GM12878 (cell line): ENCODE results near the gene LGMN. TPM values are rescaled to one million over a fixed set of nuclear protein-coding genes. Genes with fewer than 3 reads are reported as not detected.
"Not testable (repeated sequence)": the region's sequence is repeated elsewhere in the genome, so short reads cannot be mapped to it uniquely, and the experiment has no call there.

Experiments used
- ATAC-seq: fragments of 200-7000 bp; cut with Tn5 transposase; 3 replicates; pipeline ENCODE4 v1.9.1; 2020; ENCODE audit warnings: mild to moderate bottlenecking, moderate library complexity
- BruUV-seq: library from RNA; stranded (reverse); fragments of 400-500 nt; replicated peaks from 2 replicates; lab custom pipeline; 2021; lab: Mats Ljungman, UMichigan
- CTCF ChIA-PET: fragments of 300-600 bp; sonication (Branson Sonifier 250); formaldehyde crosslinking; extraction: SDS; loops from one replicate; lab custom pipeline; 2021; ENCODE audit warnings: inconsistent platforms; lab: Yijun Ruan, JAX
- POLR2A ChIA-PET: fragments of 350-600 bp; formaldehyde crosslinking; extraction: SDS; loops from one replicate; lab custom pipeline; 2021; ENCODE audit warnings: inconsistent platforms; lab: Charles Lee
- RAD21 ChIA-PET: fragments of 300-600 bp; sonication (Branson Sonifier 250); formaldehyde crosslinking; loops from one replicate; lab custom pipeline; 2023; ENCODE audit warnings: antibody characterized with exemption; ENCODE audit not compliant: unreplicated experiment; lab: Charles Lee
- SMC1A ChIA-PET: fragments of 300-600 bp; sonication (Branson Sonifier 250); formaldehyde crosslinking; loops from one replicate; lab custom pipeline; 2023; ENCODE audit not compliant: unreplicated experiment, uncharacterized antibody; lab: Charles Lee
- DNase-seq: peaks from one replicate; pipeline ENCODE4 v3.0.0-alpha.2; 2011; ENCODE audit warnings: low read depth, low spot score
- FAIRE-seq: peaks from 3 replicates; lab custom pipeline; 2011; peaks lifted over from hg19 to GRCh38; lab: Jason Lieb, UNC
- H2AFZ ChIP-seq: 2 replicates; pipeline ENCODE4 v1.6.0; 2011; ENCODE audit warnings: low read depth, low read length, control low read depth; ENCODE audit not compliant: control insufficient read depth
- H3K27ac ChIP-seq: 2 replicates; pipeline ENCODE4 v1.5.1; 2011; ENCODE audit warnings: control low read depth; ENCODE audit not compliant: control insufficient read depth, insufficient read depth
- H3K27me3 ChIP-seq, 2 experiments: replicated peaks in 1 of 2; 2 replicates each; pipeline versions ENCODE4 v1.6.0 to v1.6.1; 2011; ENCODE audit warnings: low read length in 1 of 2; ENCODE audit not compliant: control insufficient read depth in 2 of 2, insufficient read depth in 2 of 2
- H3K36me3 ChIP-seq, 2 experiments: 2 replicates each; pipeline ENCODE4 v1.5.1; 2011; ENCODE audit warnings: low read length in 1 of 2; ENCODE audit not compliant: control insufficient read depth in 2 of 2, insufficient read depth in 2 of 2
- H3K4me1 ChIP-seq: 2 replicates; pipeline ENCODE4 v1.6.1; 2011; ENCODE audit warnings: mild to moderate bottlenecking, low read length, moderate library complexity, mixed read lengths; ENCODE audit not compliant: control insufficient read depth, insufficient read depth
- H3K4me2 ChIP-seq: 2 replicates; pipeline ENCODE4 v1.6.0; 2011; ENCODE audit warnings: control low read depth; ENCODE audit not compliant: control insufficient read depth, insufficient read depth
- H3K4me3 ChIP-seq: fragments of 200-600 bp; sonication (generic); 2 replicates; pipeline ENCODE4 v1.5.1; 2016
- H3K79me2 ChIP-seq: 2 replicates; pipeline ENCODE4 v1.6.0; 2011; ENCODE audit warnings: low read length; ENCODE audit not compliant: control insufficient read depth, insufficient read depth
- H3K9ac ChIP-seq: 2 replicates; pipeline ENCODE4 v1.8.0; 2011; ENCODE audit warnings: low read length, control low read depth, mixed read lengths; ENCODE audit not compliant: control insufficient read depth, insufficient read depth
- H3K9me3 ChIP-seq: replicated peaks from 3 replicates; pipeline ENCODE4 v1.5.1; 2011; ENCODE audit warnings: mild to moderate bottlenecking, low read length; ENCODE audit not compliant: control insufficient read depth, insufficient read depth
- H4K20me1 ChIP-seq: 2 replicates; pipeline ENCODE4 v1.6.0; 2011; ENCODE audit not compliant: control insufficient read depth, insufficient read depth
- HDGF ChIP-seq: fragments of 450-650 bp; IDR thresholded peaks from 2 replicates; pipeline ENCODE4 v1.6.1; 2016; ENCODE audit warnings: antibody characterized with exemption
- NFYB ChIP-seq: IDR thresholded peaks from 2 replicates; pipeline ENCODE4 v1.6.1; 2011; ENCODE audit warnings: low read depth, mild to moderate bottlenecking, low read length, improper control_type of control experiment, moderate library complexity; ENCODE audit not compliant: insufficient read depth
- POLR2AphosphoS5 ChIP-seq: IDR thresholded peaks from 2 replicates; pipeline ENCODE4 v1.6.1; 2011; ENCODE audit warnings: mild to moderate bottlenecking, low read length, inconsistent platforms
- WGBS: methylation state at CpG from one replicate; pipeline ENCODE4 v1.1.6; 2016; ENCODE audit warnings: low lambda C conversion rate; ENCODE audit not compliant: insufficient replicate concordance, insufficient coverage; ENCODE audit errors: missing lambda C conversion rate; 5-methylcytosine and 5-hydroxymethylcytosine counted together
- in situ Hi-C: fragments of 300-500 bp; cut with MboI; formaldehyde crosslinking; loops from 9 replicates; pipeline ENCODE4 v1.14.3; 2018; ENCODE audit warnings: mixed read lengths
- intact Hi-C: fragments of 100-400 bp; cut with micrococcal nuclease; formaldehyde crosslinking; loops from one replicate; pipeline ENCODE4 v1.14.2; 2022; ENCODE audit not compliant: unreplicated experiment
- polyA plus RNA-seq, 11 experiments: library from polyadenylated mRNA; depleted of rRNA in 4 of 11; unstranded in 6 of 11; stranded (reverse) in 5 of 11; fragments of >200 nt; fragmentation: Nextera tagmentation in 4 of 11; fragmentation: Illumina TruSeq in 1 of 11; extraction: Ambion mirVana in 4 of 11; extraction: Trizol in 1 of 11; gene quantifications; 1 replicate in 1 of 11; 2 replicates in 10 of 11; pipeline versions ENCODE4 v1.2.1 to v1.2.3, GENCODE V29; 2011 to 2016; ENCODE audit warnings: inconsistent platforms in 2 of 11, missing spikeins in 2 of 11, low read depth in 1 of 11
- total RNA-seq, 4 experiments: library from RNA; depleted of rRNA in 3 of 4; stranded (reverse); fragments of >200 nt in 3 of 4; fragmentation: Illumina TruSeq in 1 of 4; extraction: Trizol in 1 of 4; gene quantifications; 2 replicates each; pipeline versions ENCODE4 v1.2.1 to v1.2.3, GENCODE V29; 2013 to 2021
- TF ChIP-seq, protein P1 (sequence below): fragments of 450-650 bp; IDR thresholded peaks from 2 replicates; pipeline ENCODE4 v1.6.1; 2016; ENCODE audit warnings: mild to moderate bottlenecking

The LGMN gene
- total and polyA plus RNA-seq, 10 of the 15 experiments (the other 5 are each of a cell fraction or from before 2014, with no cell fraction given): 0.71 to 192 (median 3.9) TPM

GRCh38 chr14:92750222-92750728 lies 1.8 kb upstream of the LGMN start:
- peak overlapping the region; percentile 54 for H2AFZ ChIP-seq
- CTCF ChIA-PET: interaction anchor here (0.6 to 2.8 kb wide), 14 partner anchors 9 to 63 kb away, joined by 3 to 11 read pairs (median 5); no protein-coding TSS in a partner anchor
- DNase-seq, H4K20me1 ChIP-seq, intact Hi-C loops, H3K36me3 ChIP-seq, BruUV-seq, ATAC-seq, FAIRE-seq, H3K27me3 ChIP-seq: not testable (repeated sequence)
- H3K9me3 ChIP-seq: peaks cover 10% of the 10 kb centered on the region
- in situ Hi-C loops: loop anchor here (25.0 kb wide), 2 partner anchors 1212 to 1388 kb away; no protein-coding TSS in a partner anchor
- POLR2A ChIA-PET: interaction anchor here (0.8 to 1.8 kb wide), 6 partner anchors 9 to 48 kb away, joined by 3 to 9 read pairs (median 4); no protein-coding TSS in a partner anchor
- RAD21 ChIA-PET: interaction anchor here (0.6 to 3.2 kb wide), 11 partner anchors 9 to 46 kb away, joined by 3 to 21 read pairs (median 6); no protein-coding TSS in a partner anchor
- H3K4me2 ChIP-seq: peak overlapping the region; percentile 93
- H3K9ac ChIP-seq: peak overlapping the region; percentile 33; the same call in 1 of the 2 replicates
- TF ChIP-seq, protein P1, sequence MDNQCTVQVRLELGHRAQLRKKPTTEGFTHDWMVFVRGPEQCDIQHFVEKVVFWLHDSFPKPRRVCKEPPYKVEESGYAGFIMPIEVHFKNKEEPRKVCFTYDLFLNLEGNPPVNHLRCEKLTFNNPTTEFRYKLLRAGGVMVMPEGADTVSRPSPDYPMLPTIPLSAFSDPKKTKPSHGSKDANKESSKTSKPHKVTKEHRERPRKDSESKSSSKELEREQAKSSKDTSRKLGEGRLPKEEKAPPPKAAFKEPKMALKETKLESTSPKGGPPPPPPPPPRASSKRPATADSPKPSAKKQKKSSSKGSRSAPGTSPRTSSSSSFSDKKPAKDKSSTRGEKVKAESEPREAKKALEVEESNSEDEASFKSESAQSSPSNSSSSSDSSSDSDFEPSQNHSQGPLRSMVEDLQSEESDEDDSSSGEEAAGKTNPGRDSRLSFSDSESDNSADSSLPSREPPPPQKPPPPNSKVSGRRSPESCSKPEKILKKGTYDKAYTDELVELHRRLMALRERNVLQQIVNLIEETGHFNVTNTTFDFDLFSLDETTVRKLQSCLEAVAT: 0 out of 2 replicates have a peak, but pooled peaks have one; percentile 11
- peak; percentile 29; the same call in 1 of the 2 replicates for TF ChIP-seq HDGF
- peak; percentile 83 for TF ChIP-seq NFYB
- peak; percentile 55; the same call in 1 of the 2 replicates for TF ChIP-seq POLR2AphosphoS5
- WGBS: 51% methylated on average over 10 of the region's 10 CpGs
- peaks cover 31% of the 10 kb centered on the region for H3K4me1 ChIP-seq
- peak overlapping the region; percentile 53; the same call in 1 of the 2 replicates for H3K27ac ChIP-seq
- H3K79me2 ChIP-seq: peaks cover 10% of the 10 kb centered on the region
- H3K4me3 ChIP-seq: peak overlapping the region; percentile 34; the same call in 1 of the 2 replicates
- SMC1A ChIA-PET: interaction anchor here (0.8 to 5.9 kb wide), 16 partner anchors 9 to 173 kb away, joined by 3 to 67 read pairs (median 6); no protein-coding TSS in a partner anchor
